Transverse colon (tissue), 4 donors: ENCODE data around the gene LRRTM3. TPM values are rescaled to one million over a fixed set of nuclear protein-coding genes. Genes with fewer than 3 reads are reported as not detected.

Experiments
- DNase-seq: peaks from one replicate; pipeline ENCODE4 v3.0.0-alpha.2; 2019
- H3K27ac ChIP-seq, 4 donors: fragments of 200-600 bp; sonication (generic); 2 replicates each; pipeline ENCODE4 v1.5.1; 2016 to 2018; ENCODE audit warnings: inconsistent platforms in 4 of 4
- H3K27me3 ChIP-seq: fragments of 200-600 bp; sonication (generic); 2 replicates; pipeline ENCODE4 v1.5.1; 2017; ENCODE audit warnings: inconsistent platforms
- H3K36me3 ChIP-seq, 4 donors: fragments of 200-600 bp; sonication (generic); 2 replicates each; pipeline ENCODE4 v1.5.1; 2017 to 2019; ENCODE audit warnings: inconsistent platforms in 4 of 4
- H3K4me1 ChIP-seq, 4 donors: fragments of 200-600 bp; sonication (generic); 2 replicates each; pipeline ENCODE4 v1.5.1; 2017 to 2020; ENCODE audit warnings: inconsistent platforms in 4 of 4
- H3K4me3 ChIP-seq, 4 donors: fragments of 200-600 bp; sonication (generic); 1 replicate in 1 of 4; 2 replicates in 3 of 4; pipeline versions ENCODE4 v1.5.1 to v1.6.1; 2017 to 2019; ENCODE audit warnings: inconsistent platforms in 4 of 4
- H3K9me3 ChIP-seq, 2 donors: fragments of 200-600 bp; sonication (generic); 2 replicates each; pipeline ENCODE4 v1.5.1; 2017 to 2019; ENCODE audit warnings: inconsistent platforms in 2 of 2
- CTCF ChIP-seq, 5 experiments: fragments of 200-600 bp in 3 of 5; fragments of 450-650 bp in 2 of 5; sonication (generic) in 3 of 5; IDR thresholded peaks; 1 replicate in 2 of 5; 2 replicates in 3 of 5; pipeline ENCODE4 v1.5.1; 2016 to 2017; ENCODE audit warnings: antibody characterized with exemption in 5 of 5, inconsistent platforms in 3 of 5, mild to moderate bottlenecking in 2 of 5, moderate library complexity in 1 of 5
- EP300 ChIP-seq: sonication (generic); formaldehyde crosslinking; IDR thresholded peaks from one replicate; pipeline ENCODE4 v1.6.1; 2017; ENCODE audit warnings: antibody characterized with exemption, low read depth
- POLR2A ChIP-seq: fragments of 450-650 bp; IDR thresholded peaks from one replicate; pipeline ENCODE4 v1.6.1; 2016; ENCODE audit warnings: antibody characterized with exemption, mild to moderate bottlenecking, moderate library complexity
- POLR2AphosphoS5 ChIP-seq, 3 donors: sonication (generic); formaldehyde crosslinking; IDR thresholded peaks; one replicate each; pipeline ENCODE4 v1.6.1; 2016; ENCODE audit warnings: antibody characterized with exemption in 3 of 3
- WGBS, 2 donors: methylation state at CpG; one replicate each; pipeline ENCODE4 v1.1.5; 2018; ENCODE audit warnings: low coverage in 1 of 2; 5-methylcytosine and 5-hydroxymethylcytosine counted together
- in situ Hi-C, 4 donors: fragments of 200-750 bp; cut with MboI; loops; one replicate each; pipeline versions ENCODE4 v1.15.0 to v1.15.1; 2017; ENCODE audit warnings: low sequenced_read_pairs in 3 of 4, low pct_ligation_motif_present in 1 of 4, low pct_unique_long_range_greater_than_20kb in 1 of 4
- intact Hi-C: fragments of 100-400 bp; cut with DNase I; formaldehyde crosslinking; loops from one replicate; pipeline ENCODE4 v1.15.1; 2023; ENCODE audit warnings: low total_unique reads
- total RNA-seq, 4 donors: library from RNA; depleted of rRNA; stranded (reverse); fragments of >200 nt; gene quantifications; one replicate each; pipeline ENCODE4 v1.1.0, GENCODE V29; 2016

The LRRTM3 gene
- total RNA-seq, 4 donors from 2014 or later = not detected

- intact Hi-C loops = no loop called here
- no peak for DNase-seq
- in situ Hi-C loops = no loop called here
- H3K4me3 ChIP-seq = no peak overlapping the region
- H3K36me3 ChIP-seq = no peaks in the 10 kb centered on the region
- WGBS, 2 donors = 62 to 77% methylated on average over 2 of the region's 2 CpGs
- H3K4me1 ChIP-seq = no peaks in the 10 kb centered on the region
- no peaks in the 10 kb centered on the region for H3K9me3 ChIP-seq
- no peak overlapping the region for H3K27ac ChIP-seq
- TF ChIP-seq EP300 (no peak), CTCF (IDR thresholded peaks at IDR 0.05) (no peak), POLR2AphosphoS5 (IDR thresholded peaks at IDR 0.05) (no peak), POLR2A (no peak)
- H3K27me3 ChIP-seq = no peaks in the 10 kb centered on the region
These were observed 201.6 kb downstream of the LRRTM3 start for GRCh38 chr10:67127441-67127840.

GRCh38 chr10:67140641-67141040 lies 214.8 kb downstream of the LRRTM3 start:
- Histone ChIP-seq H3K4me1 (no peaks in the 10 kb centered on the region), H3K27ac (no peak overlapping the region), H3K27me3 (no peaks in the 10 kb centered on the region), H3K36me3 (no peaks in the 10 kb centered on the region), H3K9me3 (no peaks in the 10 kb centered on the region), H3K4me3 (no peak overlapping the region)
- TF ChIP-seq CTCF (IDR thresholded peaks at IDR 0.05) (no peak), POLR2AphosphoS5 (IDR thresholded peaks at IDR 0.05) (no peak), POLR2A (no peak), EP300 (no peak)
- in situ Hi-C loops = no loop called here
- DNase-seq = no peak
- intact Hi-C loops = no loop called here
- 33 to 53% methylated on average over 2 of the region's 2 CpGs for whole genome bisulfite sequencing, 2 donors

- TF ChIP-seq CTCF (IDR thresholded peaks at IDR 0.05) = no peak
- TF ChIP-seq POLR2AphosphoS5 (IDR thresholded peaks at IDR 0.05) = no peak
- TF ChIP-seq EP300 = no peak
- TF ChIP-seq POLR2A = no peak
- Histone ChIP-seq H3K27me3 (no peaks in the 10 kb centered on the region), H3K4me1 (no peaks in the 10 kb centered on the region), H3K4me3 (no peak overlapping the region), H3K27ac (no peak overlapping the region), H3K9me3 (no peaks in the 10 kb centered on the region), H3K36me3 (no peaks in the 10 kb centered on the region)
- intact Hi-C loops (no loop called here), in situ Hi-C loops (no loop called here)
- 73 to 74% methylated on average over 6 of the region's 6 CpGs for whole genome bisulfite sequencing, 2 donors
- DNase-seq = no peak
These were observed 215.5 kb downstream of the LRRTM3 start for GRCh38 chr10:67141300-67141699.

- TF ChIP-seq EP300 (no peak), CTCF (IDR thresholded peaks at IDR 0.05) (no peak), POLR2AphosphoS5 (IDR thresholded peaks at IDR 0.05) (no peak), POLR2A (no peak)
- Histone ChIP-seq H3K36me3 (no peaks in the 10 kb centered on the region), H3K27me3 (no peaks in the 10 kb centered on the region), H3K4me1 (no peaks in the 10 kb centered on the region), H3K27ac (no peak overlapping the region), H3K4me3 (no peak overlapping the region), H3K9me3 (no peaks in the 10 kb centered on the region)
- 95 to 100% methylated on average over 1 of the region's 1 CpG for WGBS, 2 donors
- in situ Hi-C loops = no loop called here
- intact Hi-C loops = no loop called here
- no peak for DNase-seq
These were observed 218.7 kb downstream of the LRRTM3 start for GRCh38 chr10:67144530-67144929.
